Mucosa of descending colon (tissue), 3 donors: Measurements from ENCODE around the gene OR4S2. TPM values are rescaled to one million over a fixed set of nuclear protein-coding genes. Genes with fewer than 3 reads are reported as not detected.

Source experiments
- ATAC-seq: fragments of 200-7000 bp; cut with Tn5 transposase; one replicate; pipeline ENCODE4 v1.9.1; 2020; ENCODE audit warnings: mild to moderate bottlenecking, moderate library complexity
- DNase-seq, 3 donors: peaks; one replicate each; pipeline ENCODE4 v3.0.0-alpha.2; 2020
- H3K36me3 ChIP-seq: fragments of 200-600 bp; one replicate; pipeline ENCODE4 v1.8.0; 2021; ENCODE audit warnings: low read depth, mild to moderate bottlenecking
- H3K4me1 ChIP-seq: fragments of 200-600 bp; one replicate; pipeline ENCODE4 v1.8.0; 2021; ENCODE audit warnings: low read depth, mild to moderate bottlenecking
- H3K4me3 ChIP-seq: fragments of 200-600 bp; one replicate; pipeline ENCODE4 v1.8.0; 2021; ENCODE audit warnings: mild to moderate bottlenecking
- H3K9me3 ChIP-seq: fragments of 200-600 bp; one replicate; pipeline ENCODE4 v1.8.0; 2021; ENCODE audit warnings: mild to moderate bottlenecking
- CTCF ChIP-seq: fragments of 200-600 bp; IDR thresholded peaks from one replicate; pipeline ENCODE4 v1.8.0; 2022; ENCODE audit warnings: antibody characterized with exemption, mild to moderate bottlenecking
- intact Hi-C, 2 donors: fragments of 100-400 bp; cut with DNase I in 1 of 2; cut with micrococcal nuclease in 1 of 2; formaldehyde crosslinking; loops; one replicate each; pipeline versions ENCODE4 v1.11.0 to v1.11.1; 2022; cut with DNase I, micrococcal nuclease
- total RNA-seq, 3 donors: library from RNA; stranded (reverse); fragmentation: NEBNext Ultra II Directional in 2 of 3; extraction: Animal tissue kit (Norgen Biotek cat#: 25700) in 2 of 3; gene quantifications; one replicate each; pipeline versions ENCODE4 v1.2.1 to v1.2.4, GENCODE V29; 2021 to 2023
- donor health status: DM: no; HTN: no; CAD: no; lungs with moderate emphysema.
- donor health status: DM: no; HTN: no; CAD: no.
- donor health status: DM: no; HTN: yes; CAD: no.

OR4S2 gene
- total RNA-seq, 3 donors from 2014 or later = not detected

GRCh38 chr11:55697817-55698216 is 49.7 kb downstream of the OR4S2 start:
- intact Hi-C loops = no loop called here
- Histone ChIP-seq H3K9me3 (peaks cover 33% of the 10 kb centered on the region), H3K4me1 (no peaks in the 10 kb centered on the region), H3K4me3 (no peak overlapping the region), H3K36me3 (no peaks in the 10 kb centered on the region)
- no peak for TF ChIP-seq CTCF
- ATAC-seq (no peak), DNase-seq (no peak)

GRCh38 chr11:55701429-55701828 is 53.3 kb downstream of the OR4S2 start:
- intact Hi-C loops = no loop called here

More at GRCh38 chr11:55701429-55701828, 53.3 kb downstream of the OR4S2 start:
- no peaks in the 10 kb centered on the region for H3K4me1 ChIP-seq
- no peak overlapping the region for H3K4me3 ChIP-seq
- no peak for TF ChIP-seq CTCF
- H3K9me3 ChIP-seq = peaks cover 24% of the 10 kb centered on the region
- ATAC-seq = no peak
- no peak for DNase-seq
- H3K36me3 ChIP-seq = no peaks in the 10 kb centered on the region

Other genes with a start within 250 kb of the OR4S2 start
- not detected for gene OR4C15, start 93.9 kb upstream of the OR4S2 start, total RNA-seq
- gene OR4C16, start 76.2 kb upstream of the OR4S2 start, total RNA-seq = not detected
- not detected for gene OR4C11, start 40.7 kb upstream of the OR4S2 start, total RNA-seq
- not detected for gene OR4P4, start 13.2 kb upstream of the OR4S2 start, total RNA-seq
- not detected for gene OR4C6, start 13.9 kb downstream of the OR4S2 start, total RNA-seq
- not detected for gene OR5D13, start 125.1 kb downstream of the OR4S2 start, total RNA-seq
- not detected for gene OR5D14, start 147.2 kb downstream of the OR4S2 start, total RNA-seq
- gene OR5L1, start 163.0 kb downstream of the OR4S2 start, total RNA-seq = not detected
- not detected for gene OR5D18, start 171.3 kb downstream of the OR4S2 start, total RNA-seq
- not detected for gene OR5L2, start 178.9 kb downstream of the OR4S2 start, total RNA-seq
- gene OR5D16, start 190.4 kb downstream of the OR4S2 start, total RNA-seq = not detected
- not detected for gene TRIM51, start 235.0 kb downstream of the OR4S2 start, total RNA-seq